NCI-H1105 treated with DMSO at 0.1 percent for 48 hours (cell line): ENCODE results near the gene GPC2.
"Not testable (repeated sequence)": the region's sequence is repeated elsewhere in the genome, so short reads cannot be mapped to it uniquely, and the experiment has no call there.

ENCODE experiments used
- DNase-seq: peaks from one replicate; lab custom pipeline; 2025; lab: John Stamatoyannopoulos, UW

GPC2 gene

GRCh38 chr7:100200693-100201092, 23.5 kb upstream of the GPC2 start:
- no peak for DNase-seq

GRCh38 chr7:100198266-100198665, 21.1 kb upstream of the GPC2 start:
- no peak for DNase-seq

GRCh38 chr7:100195901-100196322, 18.7 kb upstream of the GPC2 start:
- not testable (repeated sequence) for DNase-seq

- no peak for DNase-seq
These were observed 18.0 kb upstream of the GPC2 start for GRCh38 chr7:100195222-100195621.

DNA sequence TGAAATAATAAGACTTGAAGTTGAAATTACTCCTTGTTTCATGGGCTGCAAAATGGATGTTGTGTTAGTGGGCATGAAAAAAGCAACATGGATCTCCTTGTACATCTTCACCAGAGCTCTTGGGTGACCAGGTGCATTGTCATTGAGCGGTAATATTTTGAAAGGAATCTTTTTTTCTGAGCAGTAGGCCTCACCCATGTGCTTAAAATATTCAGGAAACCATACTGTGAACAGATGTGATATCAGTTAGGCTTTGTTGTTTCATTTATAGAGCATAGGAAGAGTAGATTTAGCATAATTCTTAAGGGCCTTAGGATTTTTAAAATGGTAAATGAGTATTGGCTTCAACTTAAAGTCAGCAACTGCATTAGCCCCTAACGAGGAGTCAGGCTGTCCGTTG, 15.8 kb upstream of the GPC2 start:
- DNase-seq: no peak

DNA sequence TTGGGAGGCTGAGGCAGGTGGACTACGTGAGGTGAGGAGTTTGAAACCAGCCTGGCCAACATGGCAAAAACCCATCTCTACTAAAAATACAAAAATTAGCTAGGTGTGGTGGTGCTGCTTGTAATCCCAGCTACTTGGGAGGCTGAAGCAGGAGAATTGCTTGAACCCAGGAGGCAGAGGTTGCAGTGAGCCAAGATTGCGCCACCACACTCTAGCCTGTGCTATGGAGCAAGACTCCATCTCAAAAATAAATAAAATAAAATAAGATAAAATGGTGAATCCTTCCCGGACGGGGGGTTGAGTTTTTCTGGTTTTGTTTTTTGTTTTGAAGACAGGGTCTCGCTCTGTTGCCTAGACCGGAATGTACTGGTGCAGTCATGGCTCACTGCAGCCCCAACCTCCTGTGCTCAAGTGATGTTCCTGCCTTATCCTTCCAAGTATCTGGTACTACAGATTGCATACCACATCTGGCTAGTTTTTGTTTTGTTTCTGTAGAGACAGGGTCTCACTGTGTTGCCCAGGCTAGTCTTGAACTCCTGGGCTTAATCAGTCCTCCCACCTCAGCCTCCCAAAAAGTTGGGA, 15.2 kb upstream of the GPC2 start:
- not testable (repeated sequence) for DNase-seq

- DNase-seq: no peak
These were observed 14.6 kb upstream of the GPC2 start for GRCh38 chr7:100191775-100192174.

- peak; percentile 2 for DNase-seq
These were observed 13.0 kb upstream of the GPC2 start for GRCh38 chr7:100190048-100190711.

DNA sequence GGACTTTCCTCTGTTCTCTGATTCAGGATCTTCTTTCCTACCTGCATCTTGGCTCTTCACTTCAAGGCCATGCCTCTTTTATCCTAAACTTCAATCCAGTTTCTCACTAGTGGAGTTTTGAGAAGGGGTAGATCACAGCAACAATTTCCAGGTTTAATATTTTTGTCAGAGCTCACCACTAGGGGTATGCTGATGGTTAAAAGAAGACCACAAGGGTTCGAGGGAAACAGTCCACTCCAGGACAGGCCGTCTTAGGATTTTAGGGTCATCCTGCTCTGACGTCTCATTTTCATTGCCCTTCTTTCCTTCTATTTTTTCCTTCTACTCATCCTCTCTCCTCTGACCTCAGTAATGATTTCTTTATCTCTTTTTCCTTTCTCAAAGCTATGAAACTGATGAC, 11.9 kb upstream of the GPC2 start:
- no peak for DNase-seq

- no peak for DNase-seq
These were observed 8.5 kb upstream of the GPC2 start for GRCh38 chr7:100185726-100186125.

GRCh38 chr7:100183090-100183489, 5.9 kb upstream of the GPC2 start:
- DNase-seq: not testable (repeated sequence)

DNA sequence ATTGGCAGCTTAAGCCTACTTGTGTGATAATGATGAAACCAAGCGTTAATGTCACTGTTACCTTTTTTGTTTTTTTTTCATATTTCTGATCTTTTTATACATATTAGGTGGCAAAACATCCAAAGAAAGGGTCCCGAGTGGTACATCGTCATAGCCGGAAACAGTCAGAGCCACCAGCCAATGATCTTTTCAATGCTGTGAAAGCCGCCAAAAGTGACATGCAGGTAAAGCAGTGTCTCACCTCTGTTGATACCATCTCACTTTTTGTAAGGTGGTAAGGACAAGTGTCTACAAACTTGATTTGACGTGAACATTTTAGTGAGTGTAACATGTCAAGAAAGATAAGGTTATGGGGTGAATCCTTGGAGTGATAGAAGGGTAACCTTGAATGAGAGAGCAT, 5.4 kb upstream of the GPC2 start:
- DNase-seq: not testable (repeated sequence)

DNA sequence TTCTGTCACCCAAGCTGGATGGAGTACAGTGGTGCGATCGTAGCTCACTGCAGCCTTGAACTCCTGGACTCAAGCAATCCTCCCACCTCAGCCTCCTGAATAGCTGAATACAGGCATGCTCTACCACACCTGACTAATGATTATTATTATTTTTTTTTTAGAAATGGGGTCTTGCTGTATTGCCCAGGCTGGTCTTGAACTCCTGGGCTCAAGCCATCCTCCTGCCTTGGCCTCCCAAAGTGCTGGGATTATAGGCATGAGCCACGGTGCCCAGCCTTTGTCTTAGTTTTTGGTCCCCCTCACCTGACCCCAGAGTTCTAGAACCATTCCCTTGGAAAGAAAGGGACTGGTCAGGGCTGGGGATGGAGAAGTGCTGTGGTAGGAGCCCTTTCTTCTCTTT, 2.9 kb upstream of the GPC2 start:
- not testable (repeated sequence) for DNase-seq

DNA sequence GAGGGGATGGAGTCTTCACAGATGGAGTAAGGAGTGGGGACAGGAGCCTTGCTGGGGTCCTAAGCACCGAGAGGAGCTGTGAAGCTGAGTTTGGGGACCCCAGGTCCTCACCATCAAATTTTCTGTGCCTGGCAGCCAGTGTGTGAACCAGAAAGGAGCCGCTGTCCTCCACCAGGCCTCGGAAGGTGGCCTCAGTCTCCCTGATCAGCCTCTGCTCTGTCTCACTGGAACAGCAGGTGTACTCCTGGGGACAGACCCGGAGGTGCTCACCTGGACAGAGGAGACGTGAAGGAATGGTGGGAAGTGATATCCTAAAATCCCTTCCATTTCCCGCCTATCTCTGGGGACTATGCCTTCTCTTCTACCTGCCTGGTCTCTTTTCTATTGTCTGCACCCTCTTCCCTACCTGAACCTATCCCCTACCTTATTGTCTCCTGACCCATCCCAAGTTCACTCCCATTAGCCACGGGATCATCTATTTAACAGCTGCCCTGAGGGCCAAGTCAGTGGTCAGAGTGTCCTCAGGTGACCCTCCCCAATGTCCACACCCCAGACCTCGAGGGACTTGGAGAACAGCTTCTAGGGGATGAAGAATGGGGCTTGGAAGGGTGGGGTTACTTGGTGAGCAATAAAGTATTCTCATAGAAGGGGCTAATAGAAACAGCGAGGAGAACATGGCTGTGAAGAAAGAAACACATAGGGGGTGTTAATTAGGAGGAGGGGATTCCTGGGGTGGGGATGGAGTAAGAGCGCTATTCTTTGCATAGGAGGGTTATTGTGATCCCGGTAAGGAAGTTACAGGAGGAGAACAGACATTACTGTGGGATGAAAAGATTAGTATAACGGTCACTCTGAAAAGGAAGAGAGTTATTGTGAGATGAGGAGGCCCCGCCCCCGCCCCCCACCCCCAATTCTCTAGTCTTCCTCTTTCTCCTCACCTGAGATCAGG, 811 bp downstream of the GPC2 start:
- DNase-seq: peak; percentile 7

GRCh38 chr7:100175296-100175935, 1.8 kb downstream of the GPC2 start:
- DNase-seq: no peak

- no peak for DNase-seq
These were observed 2.6 kb downstream of the GPC2 start for GRCh38 chr7:100174582-100174981.

- no peak for DNase-seq
These were observed 3.2 kb downstream of the GPC2 start for GRCh38 chr7:100173806-100174495.

DNA sequence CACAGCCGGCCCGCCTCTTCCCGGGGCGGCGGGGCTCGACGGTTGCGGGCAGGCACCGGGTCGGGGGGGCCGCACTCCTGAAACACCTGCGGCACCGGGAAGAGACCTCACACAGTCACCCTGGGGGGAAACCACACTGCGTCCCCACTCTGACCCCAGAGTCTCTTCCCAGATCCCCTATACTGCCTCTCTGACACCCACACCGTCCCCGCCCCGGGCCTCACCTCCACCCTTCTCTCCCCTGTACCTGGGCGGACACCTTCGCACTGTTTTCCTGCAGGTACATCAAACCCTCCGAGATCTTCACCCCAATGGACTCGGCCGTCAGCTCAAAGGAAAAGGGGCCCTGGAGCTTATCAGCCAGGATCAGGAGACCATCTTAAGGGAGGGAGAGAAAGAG, 5.3 kb downstream of the GPC2 start:
- DNase-seq: no peak

DNA sequence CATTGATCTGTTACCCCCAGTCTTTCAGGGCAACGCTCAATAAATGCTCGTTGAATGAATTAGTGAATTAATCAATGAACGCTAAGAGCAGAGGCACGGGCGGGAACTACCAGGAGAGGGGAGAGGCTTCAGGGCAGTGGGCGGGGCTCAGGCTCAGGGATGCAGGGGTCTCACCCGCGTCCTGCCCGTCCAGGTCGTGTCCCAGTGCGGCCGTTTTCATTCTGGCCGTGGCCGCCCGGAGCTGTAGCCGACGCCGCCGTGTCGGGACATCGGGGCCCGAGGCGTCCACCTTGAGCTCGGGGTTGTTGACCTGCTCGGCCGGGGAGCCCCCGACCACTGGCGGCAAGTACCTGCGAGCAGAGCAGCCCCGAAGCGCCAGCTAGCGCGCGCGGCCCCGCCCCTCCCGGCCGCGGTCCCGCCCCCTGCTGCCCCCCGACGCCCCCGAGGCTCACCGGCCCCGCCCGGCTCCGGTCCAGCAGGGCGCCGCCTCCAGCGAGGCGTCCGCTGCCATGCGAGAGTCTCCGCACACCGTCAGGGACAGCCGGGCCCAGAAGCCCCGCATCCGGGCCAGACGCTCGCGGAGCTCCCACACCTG, 6.0 kb downstream of the GPC2 start:
- DNase-seq: no peak

DNA sequence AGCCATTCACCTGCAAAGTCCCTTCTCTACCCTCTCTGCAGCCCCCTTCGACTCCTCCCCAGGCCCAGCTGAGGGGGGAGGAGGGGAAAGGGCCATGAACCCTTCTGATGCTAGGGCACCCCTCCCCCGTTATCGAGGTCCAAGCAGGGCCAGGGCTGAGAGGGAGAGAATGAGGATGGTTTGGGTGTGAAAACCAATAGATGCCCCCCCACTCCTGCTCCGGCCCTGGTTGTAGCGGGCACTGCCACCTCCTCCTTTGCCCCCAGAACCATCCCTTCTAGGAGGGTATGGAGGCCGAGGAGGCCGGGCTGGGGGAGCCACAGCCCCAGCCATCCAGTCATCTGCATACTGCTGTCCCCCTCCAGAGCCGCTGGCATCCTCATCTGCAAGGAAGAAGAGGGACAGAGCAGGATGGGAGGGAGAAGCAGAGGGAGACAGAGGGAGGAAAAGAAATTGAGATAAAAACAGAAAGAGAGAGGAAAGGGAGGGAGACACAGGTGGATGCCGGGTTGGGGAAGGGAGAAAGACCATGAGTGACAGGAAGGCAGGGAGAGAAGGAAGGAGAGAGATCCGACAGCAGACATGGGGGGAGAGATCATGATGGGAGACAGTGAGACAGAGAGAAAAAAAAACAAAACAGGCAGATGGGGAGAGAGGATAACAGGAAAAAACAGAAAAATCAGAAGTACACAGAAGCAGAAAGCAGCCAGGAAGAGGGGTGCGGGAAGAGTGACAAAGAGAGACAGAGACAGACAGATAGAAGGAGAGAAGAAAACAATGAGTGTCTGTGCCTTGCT, 6.9 kb downstream of the GPC2 start:
- no peak for DNase-seq
